Left ventricle myocardium inferior (tissue), 1 donor: Measurements from ENCODE around the gene AKAP13. TPM values are rescaled to one million over a fixed set of nuclear protein-coding genes. Genes with fewer than 3 reads are reported as not detected.

Experiments used
- DNase-seq: peaks from one replicate; pipeline ENCODE4 v3.0.0-alpha.2; 2020
- H3K27ac ChIP-seq: fragments of 200-600 bp; replicated peaks from 2 replicates; pipeline ENCODE4 v1.8.0; 2021
- H3K27me3 ChIP-seq: fragments of 200-600 bp; 2 replicates; pipeline ENCODE4 v1.8.0; 2021; ENCODE audit warnings: low read depth
- H3K36me3 ChIP-seq: fragments of 200-600 bp; 2 replicates; pipeline ENCODE4 v1.8.0; 2021
- H3K4me1 ChIP-seq: fragments of 200-600 bp; 2 replicates; pipeline ENCODE4 v1.8.0; 2021
- H3K4me3 ChIP-seq: fragments of 200-600 bp; 2 replicates; pipeline ENCODE4 v1.8.0; 2021; ENCODE audit warnings: mild to moderate bottlenecking, moderate library complexity
- H3K9me3 ChIP-seq: fragments of 200-600 bp; replicated peaks from 2 replicates; pipeline ENCODE4 v1.8.0; 2021
- intact Hi-C: fragments of 100-400 bp; cut with micrococcal nuclease; formaldehyde crosslinking; loops from one replicate; pipeline ENCODE4 v1.11.0; 2022
- total RNA-seq: library from RNA; stranded (reverse); fragmentation: NEBNext Ultra II Directional; extraction: Animal tissue kit (Norgen Biotek cat#: 25700); gene quantifications from one replicate; pipeline ENCODE4 v1.2.1, GENCODE V29; 2021
- TF ChIP-seq, protein P1 (sequence below): fragments of 200-600 bp; IDR thresholded peaks from 2 replicates; pipeline ENCODE4 v1.8.0; 2021; ENCODE audit warnings: antibody characterized with exemption, mild to moderate bottlenecking, borderline replicate concordance
- donor health status: DM: no; HTN: yes; CAD: no; lungs with severe emphysema.

AKAP13 gene
- total RNA-seq, 1 donor from 2014 or later = 331 TPM

DNA sequence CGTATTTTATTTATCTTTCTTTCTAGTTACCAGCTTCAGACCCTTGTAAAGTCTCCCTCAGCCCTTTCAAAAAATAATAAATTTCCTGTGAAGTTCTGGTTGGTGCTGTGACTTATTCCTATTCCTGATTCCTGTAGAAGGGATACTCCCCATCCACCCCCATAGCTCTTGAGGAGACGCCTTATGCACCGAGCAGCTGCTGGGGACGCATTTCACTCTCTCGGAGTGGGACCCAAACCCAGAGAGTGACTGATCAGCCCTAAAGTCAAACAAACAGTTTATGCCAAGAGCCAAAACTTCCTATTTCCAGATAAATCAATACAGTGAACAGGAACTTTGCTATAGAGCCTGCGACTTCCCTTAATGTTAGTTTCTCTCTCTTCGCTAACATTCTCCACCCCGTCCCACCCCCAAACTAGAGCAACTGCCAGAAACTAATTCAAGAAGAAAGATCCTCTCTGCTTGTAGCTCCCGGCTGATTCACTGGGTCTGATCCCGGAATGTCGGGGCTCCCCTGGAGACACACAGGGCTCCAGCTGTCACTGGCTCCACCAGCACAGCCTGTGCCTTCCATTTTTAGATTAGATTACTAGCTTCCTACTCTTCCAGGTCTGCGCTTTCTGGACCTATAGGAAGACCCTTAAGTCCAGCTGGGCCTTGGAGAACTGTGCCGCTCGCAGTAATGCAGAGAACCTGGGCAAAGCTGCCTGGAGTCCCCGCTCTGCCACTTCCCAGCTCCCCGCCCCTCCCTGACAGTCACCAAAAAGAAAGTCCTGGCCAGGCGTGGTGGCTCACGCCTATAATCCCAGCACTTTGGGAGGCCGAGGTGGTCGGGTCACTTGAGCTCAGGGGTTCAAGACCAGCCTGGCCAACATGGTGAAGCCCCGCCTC is 369.1 kb downstream of the AKAP13 start:
- H3K9me3 ChIP-seq = no peaks in the 10 kb centered on the region
- peaks cover 44% of the 10 kb centered on the region for H3K36me3 ChIP-seq
- intact Hi-C loops = no loop called here

DNA sequence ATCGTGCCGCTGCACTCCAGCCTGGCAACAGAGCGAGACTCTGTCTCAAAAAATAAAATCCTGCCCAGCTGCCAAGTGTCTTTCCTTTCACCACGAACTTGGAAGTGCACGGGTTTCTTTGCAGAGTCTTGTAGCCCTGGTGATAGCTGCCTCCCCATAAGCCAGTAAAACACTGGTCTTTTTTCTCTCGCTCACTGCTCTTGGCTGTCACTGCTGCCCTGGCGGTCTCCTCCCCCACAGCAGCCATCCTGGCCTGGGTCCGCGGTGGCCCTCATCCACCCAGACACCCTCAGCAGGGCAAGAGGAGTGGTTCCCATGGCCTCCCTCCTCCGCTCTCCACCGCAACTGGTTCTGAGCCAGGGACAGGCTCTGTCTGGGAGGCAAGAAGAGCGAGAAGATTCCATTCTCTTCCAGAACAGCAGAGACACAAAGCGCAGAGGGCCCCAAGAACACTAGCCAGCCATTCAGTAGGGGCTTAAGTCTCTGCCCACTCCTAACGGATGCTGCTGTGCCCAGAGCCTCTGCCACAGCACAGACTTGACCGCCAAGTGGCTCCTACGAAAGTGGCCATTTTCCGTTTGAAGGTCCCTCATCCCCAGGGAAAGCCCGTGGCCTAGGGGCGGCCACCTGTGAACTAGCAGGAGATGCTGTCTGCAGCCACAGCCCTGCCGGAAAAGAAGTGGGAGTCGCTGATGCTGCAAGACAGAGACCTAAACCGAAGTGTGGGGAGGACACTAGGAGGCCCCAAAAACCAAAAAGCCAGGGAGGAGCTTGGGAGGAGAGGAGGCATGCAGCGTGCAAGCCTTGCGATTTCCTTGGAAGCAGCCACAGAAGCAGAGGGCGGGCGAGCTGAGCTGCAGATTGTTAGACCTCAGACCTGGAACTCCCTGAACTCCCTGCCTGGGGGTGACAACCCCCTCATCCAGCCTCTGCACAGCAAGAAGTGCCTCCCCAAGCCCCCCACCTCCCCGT is 370.2 kb downstream of the AKAP13 start:
- Histone ChIP-seq H3K27me3 (no peaks in the 10 kb centered on the region), H3K27ac (peak overlapping the region; percentile 87), H3K4me1 (peaks cover 88% of the 10 kb centered on the region), H3K4me3 (peak overlapping the region; percentile 45), H3K9me3 (no peaks in the 10 kb centered on the region), H3K36me3 (peaks cover 33% of the 10 kb centered on the region)
- intact Hi-C loops = no loop called here
- TF ChIP-seq, protein P1, sequence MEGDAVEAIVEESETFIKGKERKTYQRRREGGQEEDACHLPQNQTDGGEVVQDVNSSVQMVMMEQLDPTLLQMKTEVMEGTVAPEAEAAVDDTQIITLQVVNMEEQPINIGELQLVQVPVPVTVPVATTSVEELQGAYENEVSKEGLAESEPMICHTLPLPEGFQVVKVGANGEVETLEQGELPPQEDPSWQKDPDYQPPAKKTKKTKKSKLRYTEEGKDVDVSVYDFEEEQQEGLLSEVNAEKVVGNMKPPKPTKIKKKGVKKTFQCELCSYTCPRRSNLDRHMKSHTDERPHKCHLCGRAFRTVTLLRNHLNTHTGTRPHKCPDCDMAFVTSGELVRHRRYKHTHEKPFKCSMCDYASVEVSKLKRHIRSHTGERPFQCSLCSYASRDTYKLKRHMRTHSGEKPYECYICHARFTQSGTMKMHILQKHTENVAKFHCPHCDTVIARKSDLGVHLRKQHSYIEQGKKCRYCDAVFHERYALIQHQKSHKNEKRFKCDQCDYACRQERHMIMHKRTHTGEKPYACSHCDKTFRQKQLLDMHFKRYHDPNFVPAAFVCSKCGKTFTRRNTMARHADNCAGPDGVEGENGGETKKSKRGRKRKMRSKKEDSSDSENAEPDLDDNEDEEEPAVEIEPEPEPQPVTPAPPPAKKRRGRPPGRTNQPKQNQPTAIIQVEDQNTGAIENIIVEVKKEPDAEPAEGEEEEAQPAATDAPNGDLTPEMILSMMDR = peak; percentile 10
- peak; percentile 77 for DNase-seq

More for the DNA sequence above, 369.1 kb downstream of the AKAP13 start:
- TF ChIP-seq, protein P1 = no peak
- DNase-seq = peak; percentile 64
- H3K27me3 ChIP-seq = no peaks in the 10 kb centered on the region
- peaks cover 85% of the 10 kb centered on the region for H3K4me1 ChIP-seq
- peak overlapping the region; percentile 45 for H3K4me3 ChIP-seq
- H3K27ac ChIP-seq = peak overlapping the region; percentile 87

DNA sequence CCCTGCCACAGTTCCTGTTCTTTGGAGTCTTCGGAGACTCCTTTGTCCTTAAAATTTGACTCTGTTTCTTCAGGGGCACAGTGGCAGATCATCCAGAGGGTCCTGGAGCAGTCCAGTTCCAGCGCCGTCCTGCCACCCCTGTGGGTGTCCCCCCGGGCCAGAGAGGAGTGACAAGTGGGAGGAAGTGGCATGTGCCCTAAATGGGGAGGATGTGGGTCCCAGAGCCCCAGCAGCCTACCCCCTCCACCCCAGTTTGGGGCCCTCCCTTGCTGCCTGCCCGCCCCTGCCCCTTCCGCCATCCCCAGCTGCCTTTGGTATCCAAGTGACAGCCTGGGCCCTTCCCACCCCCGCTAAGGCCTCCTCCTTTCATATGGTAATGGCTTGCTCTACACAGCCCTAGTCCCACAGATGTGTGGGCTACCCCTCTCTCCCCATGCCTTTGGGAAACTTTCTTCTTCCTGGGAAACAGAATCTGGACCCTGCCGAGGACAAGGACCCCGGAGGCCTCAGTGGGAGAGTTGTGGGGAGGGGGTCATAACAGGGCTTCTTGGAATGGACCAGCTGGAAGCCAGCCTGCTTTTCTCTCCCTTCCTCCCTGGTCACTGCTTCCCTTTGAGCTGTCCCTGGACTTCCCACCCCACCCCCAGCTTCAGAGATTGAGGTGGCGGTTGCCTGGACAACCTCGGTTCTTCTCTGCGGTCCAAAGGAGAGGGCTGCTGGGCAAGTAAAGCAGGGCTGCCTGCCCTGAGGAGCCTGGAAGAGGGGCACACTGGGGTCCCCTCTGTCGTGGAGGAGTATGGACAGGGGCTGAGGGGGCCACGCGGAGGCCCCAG is 371.1 kb downstream of the AKAP13 start:
- intact Hi-C loops = no loop called here
- H3K4me3 ChIP-seq = no peak overlapping the region

DNA sequence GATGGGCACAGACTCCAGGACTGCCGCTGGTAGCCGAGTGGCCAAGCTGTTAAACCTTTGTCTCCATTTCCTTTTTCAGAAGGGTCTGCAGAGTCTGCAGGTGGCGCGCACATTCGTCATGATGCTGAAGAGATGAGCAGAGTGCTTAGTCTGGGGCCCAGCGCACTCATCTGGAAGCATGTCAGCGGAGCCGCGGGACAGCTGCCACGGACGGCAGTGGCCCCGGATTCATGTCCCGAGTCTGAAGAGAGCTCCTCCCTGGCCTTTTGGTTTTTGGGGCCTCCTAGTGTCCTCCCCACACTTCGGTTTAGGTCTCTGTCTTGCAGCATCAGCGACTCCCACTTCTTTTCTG is 371.7 kb downstream of the AKAP13 start:
- Histone ChIP-seq H3K27me3 (no peaks in the 10 kb centered on the region), H3K27ac (peak overlapping the region; percentile 87), H3K36me3 (peaks cover 18% of the 10 kb centered on the region), H3K4me3 (no peak overlapping the region), H3K4me1 (peaks cover 80% of the 10 kb centered on the region), H3K9me3 (no peaks in the 10 kb centered on the region)
- intact Hi-C loops = no loop called here
- no peak for DNase-seq
- TF ChIP-seq, protein P1 = no peak

More for the DNA sequence above, 371.1 kb downstream of the AKAP13 start:
- peak overlapping the region; percentile 87 for H3K27ac ChIP-seq
- H3K4me1 ChIP-seq = peaks cover 83% of the 10 kb centered on the region
- DNase-seq = no peak
- TF ChIP-seq, protein P1 = no peak
- peaks cover 24% of the 10 kb centered on the region for H3K36me3 ChIP-seq
- H3K27me3 ChIP-seq = no peaks in the 10 kb centered on the region
- no peaks in the 10 kb centered on the region for H3K9me3 ChIP-seq
